ENCODE measurements around the gene NRXN3. TPM values are rescaled to one million over a fixed set of nuclear protein-coding genes. Genes with fewer than 3 reads are reported as not detected.

The NRXN3 gene
- total and polyA plus RNA-seq, 2 experiments from 2014 or later, result 1.0 to 1.8 TPM

- Mint-ChIP-seq H3K36me3 (ENCODE audit: low read depth) (no peaks in the 10 kb centered on the region), H3K4me3 (no peak overlapping the region), H3K9me3 (no peaks in the 10 kb centered on the region; the same call in 2 of the 3 replicates), H3K4me1 (no peaks in the 10 kb centered on the region), H3K27ac (no peak overlapping the region), H3K27me3 (ENCODE audit: insufficient read depth, low read depth, poor library complexity) (no peaks in the 10 kb centered on the region)
- no peaks in the 10 kb centered on the region for H3K9me2 ChIP-seq (ENCODE audit: insufficient read depth)
- H3K4me2 ChIP-seq, result no peak overlapping the region
- H4K20me1 ChIP-seq (replicated peaks; ENCODE audit: insufficient read depth), result no peaks in the 10 kb centered on the region
- no peaks in the 10 kb centered on the region for H3K27me3 ChIP-seq (ENCODE audit: insufficient read depth)
- H3K4me3 ChIP-seq, result no peak overlapping the region
- no peaks in the 10 kb centered on the region for H3K79me2 ChIP-seq (replicated peaks; ENCODE audit: insufficient read depth)
- H3K4me1 ChIP-seq (ENCODE audit: insufficient read depth), result no peaks in the 10 kb centered on the region
- DNase-seq (ENCODE audit: low spot score) (no peak), ATAC-seq (no peak)
- no peak overlapping the region for H2AFZ ChIP-seq
- no peaks in the 10 kb centered on the region for H3F3A ChIP-seq (replicated peaks; ENCODE audit: low read depth)
- no peak for TF ChIP-seq NANOG (IDR thresholded peaks at IDR 0.05; ENCODE audit: borderline replicate concordance)
- TF ChIP-seq JUNB (IDR thresholded peaks at IDR 0.05; ENCODE audit: unreplicated experiment), result no peak
- TF ChIP-seq ETS1 (IDR thresholded peaks at IDR 0.05), result no peak
- no peak for TF ChIP-seq ZNF114 (CRISPR knock-in tag; IDR thresholded peaks at IDR 0.05)
- TF ChIP-seq ZNF462 (CRISPR knock-in tag; IDR thresholded peaks at IDR 0.05), result no peak
- no peak for TF ChIP-seq REST (IDR thresholded peaks at IDR 0.05; ENCODE audit: unreplicated experiment)
- TF ChIP-seq CREB1 (CRISPR knock-in tag; IDR thresholded peaks at IDR 0.05; ENCODE audit: low read depth), result no peak
- H3K27ac ChIP-seq (ENCODE audit: low read depth), result no peak overlapping the region
- no peaks in the 10 kb centered on the region for H3K36me3 ChIP-seq (ENCODE audit: insufficient read depth)
Measured at GRCh38 chr14:79306546-79306945, 1136.4 kb downstream of the NRXN3 start.

Data from GM23338 (cell line).